Inferior parietal cortex (tissue), 1 donor: ENCODE measurements around the gene DMPK.
"Not testable (repeated sequence)": the region's sequence is repeated elsewhere in the genome, so short reads cannot be mapped to it uniquely, and the experiment has no call there.

Experiments
- DNase-seq: peaks from one replicate; pipeline ENCODE4 v3.0.0-alpha.2; 2016; ENCODE audit errors: extremely low spot score

The DMPK gene

GRCh38 chr19:45746866-45747265, 35.4 kb downstream of the DMPK start:
- no peak for DNase-seq

- DNase-seq = no peak
Observed at GRCh38 chr19:45745606-45746005, 36.7 kb downstream of the DMPK start.

- DNase-seq = no peak
Observed at GRCh38 chr19:45742969-45743368, 39.3 kb downstream of the DMPK start.

- DNase-seq = no peak
Observed at GRCh38 chr19:45739498-45740439, 42.5 kb downstream of the DMPK start.

GRCh38 chr19:45733160-45733810, 49.0 kb downstream of the DMPK start, which contains the start of gene MEIOSIN:
Gene MEIOSIN (plus strand): TSS chr19:45733439. CDS start chr19:45735377, 1,938 bp downstream.
- DNase-seq = no peak

- DNase-seq = peak; percentile 98
Observed at GRCh38 chr19:45730368-45731288, 51.7 kb downstream of the DMPK start, which contains the start of gene FBXO46. Gene FBXO46 (minus strand): TSS chr19:45730896. CDS start chr19:45713495, 17,401 bp downstream.

- DNase-seq = no peak
Observed at GRCh38 chr19:45729800-45730290, 52.4 kb downstream of the DMPK start.

GRCh38 chr19:45728683-45729082, 53.6 kb downstream of the DMPK start:
- not testable (repeated sequence) for DNase-seq

- DNase-seq = not testable (repeated sequence)
Observed at GRCh38 chr19:45720065-45720464, 62.2 kb downstream of the DMPK start.
